Measurements from ENCODE around the gene GNAT2.

DNA sequence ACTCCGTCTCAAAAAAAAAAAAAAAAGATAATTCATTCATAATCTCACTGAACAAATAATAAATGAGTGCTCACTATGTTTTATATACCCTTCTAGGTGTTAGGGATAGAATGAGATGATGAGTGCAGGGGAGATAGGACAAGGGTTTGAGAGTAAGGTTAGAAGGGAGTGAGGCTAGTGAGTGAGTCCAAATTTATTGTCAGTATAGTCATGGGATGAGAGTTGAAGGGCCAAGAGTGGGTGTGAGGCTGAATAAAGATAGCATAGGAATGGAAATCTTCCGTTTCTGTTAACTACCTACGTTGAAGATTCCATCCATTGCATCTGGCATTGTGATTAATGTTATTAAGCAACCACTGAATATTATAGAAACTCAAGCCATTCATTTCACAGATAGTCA lies 54.2 kb downstream of the GNAT2 start:
- no peak for TF ChIP-seq RAD21 (IDR thresholded peaks at IDR 0.05; ENCODE audit: insufficient read depth, low read depth, low read length)
- no peak for TF ChIP-seq EGR1 (IDR thresholded peaks at IDR 0.05; ENCODE audit: borderline replicate concordance in 1 of 2, low read depth in 2 of 2, low read length in 2 of 2)
- TF ChIP-seq EZH2 (IDR thresholded peaks at IDR 0.05; ENCODE audit: borderline replicate concordance, control insufficient read depth, low read depth, low read length), result no peak
- TF ChIP-seq, protein P1, sequence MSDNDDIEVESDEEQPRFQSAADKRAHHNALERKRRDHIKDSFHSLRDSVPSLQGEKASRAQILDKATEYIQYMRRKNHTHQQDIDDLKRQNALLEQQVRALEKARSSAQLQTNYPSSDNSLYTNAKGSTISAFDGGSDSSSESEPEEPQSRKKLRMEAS (IDR thresholded peaks at IDR 0.05; ENCODE audit: low read depth, low read length), result no peak
- no peak for TF ChIP-seq RFX5 (IDR thresholded peaks at IDR 0.05; ENCODE audit: low read depth, low read length)
- TF ChIP-seq TAF1 (IDR thresholded peaks at IDR 0.05; ENCODE audit: borderline replicate concordance, low read depth, low read length), result no peak
- TF ChIP-seq, protein P2, sequence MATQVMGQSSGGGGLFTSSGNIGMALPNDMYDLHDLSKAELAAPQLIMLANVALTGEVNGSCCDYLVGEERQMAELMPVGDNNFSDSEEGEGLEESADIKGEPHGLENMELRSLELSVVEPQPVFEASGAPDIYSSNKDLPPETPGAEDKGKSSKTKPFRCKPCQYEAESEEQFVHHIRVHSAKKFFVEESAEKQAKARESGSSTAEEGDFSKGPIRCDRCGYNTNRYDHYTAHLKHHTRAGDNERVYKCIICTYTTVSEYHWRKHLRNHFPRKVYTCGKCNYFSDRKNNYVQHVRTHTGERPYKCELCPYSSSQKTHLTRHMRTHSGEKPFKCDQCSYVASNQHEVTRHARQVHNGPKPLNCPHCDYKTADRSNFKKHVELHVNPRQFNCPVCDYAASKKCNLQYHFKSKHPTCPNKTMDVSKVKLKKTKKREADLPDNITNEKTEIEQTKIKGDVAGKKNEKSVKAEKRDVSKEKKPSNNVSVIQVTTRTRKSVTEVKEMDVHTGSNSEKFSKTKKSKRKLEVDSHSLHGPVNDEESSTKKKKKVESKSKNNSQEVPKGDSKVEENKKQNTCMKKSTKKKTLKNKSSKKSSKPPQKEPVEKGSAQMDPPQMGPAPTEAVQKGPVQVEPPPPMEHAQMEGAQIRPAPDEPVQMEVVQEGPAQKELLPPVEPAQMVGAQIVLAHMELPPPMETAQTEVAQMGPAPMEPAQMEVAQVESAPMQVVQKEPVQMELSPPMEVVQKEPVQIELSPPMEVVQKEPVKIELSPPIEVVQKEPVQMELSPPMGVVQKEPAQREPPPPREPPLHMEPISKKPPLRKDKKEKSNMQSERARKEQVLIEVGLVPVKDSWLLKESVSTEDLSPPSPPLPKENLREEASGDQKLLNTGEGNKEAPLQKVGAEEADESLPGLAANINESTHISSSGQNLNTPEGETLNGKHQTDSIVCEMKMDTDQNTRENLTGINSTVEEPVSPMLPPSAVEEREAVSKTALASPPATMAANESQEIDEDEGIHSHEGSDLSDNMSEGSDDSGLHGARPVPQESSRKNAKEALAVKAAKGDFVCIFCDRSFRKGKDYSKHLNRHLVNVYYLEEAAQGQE (IDR thresholded peaks at IDR 0.05; ENCODE audit: low read depth, low read length), result no peak
- no peak for TF ChIP-seq BHLHE40 (IDR thresholded peaks at IDR 0.05; ENCODE audit: borderline replicate concordance in 1 of 2, low read depth in 2 of 2, low read length in 1 of 2)
- no peak for TF ChIP-seq TCF12 (IDR thresholded peaks at IDR 0.05; ENCODE audit: low read depth, low read length)
- TF ChIP-seq, protein P3, sequence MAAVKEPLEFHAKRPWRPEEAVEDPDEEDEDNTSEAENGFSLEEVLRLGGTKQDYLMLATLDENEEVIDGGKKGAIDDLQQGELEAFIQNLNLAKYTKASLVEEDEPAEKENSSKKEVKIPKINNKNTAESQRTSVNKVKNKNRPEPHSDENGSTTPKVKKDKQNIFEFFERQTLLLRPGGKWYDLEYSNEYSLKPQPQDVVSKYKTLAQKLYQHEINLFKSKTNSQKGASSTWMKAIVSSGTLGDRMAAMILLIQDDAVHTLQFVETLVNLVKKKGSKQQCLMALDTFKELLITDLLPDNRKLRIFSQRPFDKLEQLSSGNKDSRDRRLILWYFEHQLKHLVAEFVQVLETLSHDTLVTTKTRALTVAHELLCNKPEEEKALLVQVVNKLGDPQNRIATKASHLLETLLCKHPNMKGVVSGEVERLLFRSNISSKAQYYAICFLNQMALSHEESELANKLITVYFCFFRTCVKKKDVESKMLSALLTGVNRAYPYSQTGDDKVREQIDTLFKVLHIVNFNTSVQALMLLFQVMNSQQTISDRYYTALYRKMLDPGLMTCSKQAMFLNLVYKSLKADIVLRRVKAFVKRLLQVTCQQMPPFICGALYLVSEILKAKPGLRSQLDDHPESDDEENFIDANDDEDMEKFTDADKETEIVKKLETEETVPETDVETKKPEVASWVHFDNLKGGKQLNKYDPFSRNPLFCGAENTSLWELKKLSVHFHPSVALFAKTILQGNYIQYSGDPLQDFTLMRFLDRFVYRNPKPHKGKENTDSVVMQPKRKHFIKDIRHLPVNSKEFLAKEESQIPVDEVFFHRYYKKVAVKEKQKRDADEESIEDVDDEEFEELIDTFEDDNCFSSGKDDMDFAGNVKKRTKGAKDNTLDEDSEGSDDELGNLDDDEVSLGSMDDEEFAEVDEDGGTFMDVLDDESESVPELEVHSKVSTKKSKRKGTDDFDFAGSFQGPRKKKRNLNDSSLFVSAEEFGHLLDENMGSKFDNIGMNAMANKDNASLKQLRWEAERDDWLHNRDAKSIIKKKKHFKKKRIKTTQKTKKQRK (IDR thresholded peaks at IDR 0.05; ENCODE audit: low read depth, low read length), result no peak
- TF ChIP-seq, protein P4, sequence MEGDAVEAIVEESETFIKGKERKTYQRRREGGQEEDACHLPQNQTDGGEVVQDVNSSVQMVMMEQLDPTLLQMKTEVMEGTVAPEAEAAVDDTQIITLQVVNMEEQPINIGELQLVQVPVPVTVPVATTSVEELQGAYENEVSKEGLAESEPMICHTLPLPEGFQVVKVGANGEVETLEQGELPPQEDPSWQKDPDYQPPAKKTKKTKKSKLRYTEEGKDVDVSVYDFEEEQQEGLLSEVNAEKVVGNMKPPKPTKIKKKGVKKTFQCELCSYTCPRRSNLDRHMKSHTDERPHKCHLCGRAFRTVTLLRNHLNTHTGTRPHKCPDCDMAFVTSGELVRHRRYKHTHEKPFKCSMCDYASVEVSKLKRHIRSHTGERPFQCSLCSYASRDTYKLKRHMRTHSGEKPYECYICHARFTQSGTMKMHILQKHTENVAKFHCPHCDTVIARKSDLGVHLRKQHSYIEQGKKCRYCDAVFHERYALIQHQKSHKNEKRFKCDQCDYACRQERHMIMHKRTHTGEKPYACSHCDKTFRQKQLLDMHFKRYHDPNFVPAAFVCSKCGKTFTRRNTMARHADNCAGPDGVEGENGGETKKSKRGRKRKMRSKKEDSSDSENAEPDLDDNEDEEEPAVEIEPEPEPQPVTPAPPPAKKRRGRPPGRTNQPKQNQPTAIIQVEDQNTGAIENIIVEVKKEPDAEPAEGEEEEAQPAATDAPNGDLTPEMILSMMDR (IDR thresholded peaks at IDR 0.05 in 2 of 3, conservative IDR thresholded peaks at IDR 0.05 in 1 of 3; ENCODE audit: control insufficient read depth in 2 of 3, extremely low read depth in 1 of 3, insufficient read depth in 1 of 3, low read depth in 3 of 3, low read length in 3 of 3), result no peak
- no peak for TF ChIP-seq YY1 (IDR thresholded peaks at IDR 0.05; ENCODE audit: low read depth, low read length)
- no peak for TF ChIP-seq CEBPB (IDR thresholded peaks at IDR 0.05; ENCODE audit: borderline replicate concordance in 1 of 2, low read depth in 2 of 2, low read length in 2 of 2)
- no peak for TF ChIP-seq BRCA1 (IDR thresholded peaks at IDR 0.05; ENCODE audit: low read depth, low read length)

Measured in GM12878 (cell line).